ENCODE data around the gene C1RL. TPM values are rescaled to one million over a fixed set of nuclear protein-coding genes. Genes with fewer than 3 reads are reported as not detected.
A peak's percentile ranks its signal among the peaks of the same experiment; 100 is the strongest.

The C1RL gene
- 100 to 1,000 TPM in 1 of 2 donors, 10 to 100 TPM in 1; 67.5 to 188 TPM for total RNA-seq
- polyA plus RNA-seq: 100 to 1,000 TPM; 104 to 145 TPM

- H3K4me1 ChIP-seq (ENCODE audit: control insufficient read depth in 4 of 4, insufficient read depth in 4 of 4, low read length in 3 of 4): peaks cover 7 to 60% (median 40%) of the 10 kb centered on the region in 4 donors
These were observed at the start of gene C1RL for GRCh38 chr12:7108796-7109571. Gene C1RL (minus strand): TSS chr12:7109214. CDS start chr12:7109180, 34 bp downstream.

More at GRCh38 chr12:7108796-7109571, at the start of gene C1RL:
- Histone ChIP-seq H3K27me3 (ENCODE audit: control insufficient read depth in 4 of 4, insufficient read depth in 4 of 4, low read length in 3 of 4) (no peaks in the 10 kb centered on the region), H3K4me3 (ENCODE audit: low read depth in 1 of 3, low read length in 3 of 3) (peak within 1 kb of the TSS; percentile 75 to 90 (median 85)), H3K36me3 (ENCODE audit: control insufficient read depth in 4 of 4, insufficient read depth in 3 of 4, low read depth in 1 of 4, low read length in 3 of 4) (peaks cover 2 to 9% (median 2%) of the 10 kb centered on the region in 4 donors), H3K27ac (ENCODE audit: low read depth in 1 of 2, low read length in 2 of 2) (peak within 1 kb of the TSS; percentile 84 to 94), H3K9me3 (ENCODE audit: control insufficient read depth in 4 of 4, low read length in 3 of 4) (no peaks in the 10 kb centered on the region), H3K9ac (ENCODE audit: low read depth in 1 of 2, low read length in 2 of 2) (peak within 1 kb of the TSS; percentile 76 to 84)
- TF ChIP-seq SP1 (IDR thresholded peaks at IDR 0.05): peak; percentile 94
- peak; percentile 37 to 57 for TF ChIP-seq GABPA (IDR thresholded peaks at IDR 0.05 in 1 of 2, conservative IDR thresholded peaks at IDR 0.05 in 1 of 2)
- TF ChIP-seq REST (IDR thresholded peaks at IDR 0.05): peak; percentile 75
- TF ChIP-seq YY1 (IDR thresholded peaks at IDR 0.05): peak; percentile 63
- TF ChIP-seq CTCF (IDR thresholded peaks at IDR 0.05; ENCODE audit: low read depth, low read length, missing input control): peak; percentile 100
- TF ChIP-seq HNF4A (conservative IDR thresholded peaks at IDR 0.05): peak; percentile 82 to 85
- peak; percentile 74 for TF ChIP-seq TAF1 (conservative IDR thresholded peaks at IDR 0.05)
- TF ChIP-seq FOXA1 (IDR thresholded peaks at IDR 0.05): peak; percentile 53
- TF ChIP-seq MAX (IDR thresholded peaks at IDR 0.05): peak; percentile 91
- TF ChIP-seq EGR1 (IDR thresholded peaks at IDR 0.05; ENCODE audit: low read depth in 2 of 2): peak; percentile 77 to 78
- TF ChIP-seq ATF3 (IDR thresholded peaks at IDR 0.05): peak; percentile 64
- TF ChIP-seq HNF4G (IDR thresholded peaks at IDR 0.05): peak; percentile 60
- peak; percentile 33 to 63 for TF ChIP-seq JUND (IDR thresholded peaks at IDR 0.05)
- peak; percentile 7 for TF ChIP-seq FOXA2 (IDR thresholded peaks at IDR 0.05)
- peak; percentile 89 to 93 for TF ChIP-seq RAD21 (IDR thresholded peaks at IDR 0.05)
- peak; percentile 99 for TF ChIP-seq NR2F2 (IDR thresholded peaks at IDR 0.05)
- no peak for TF ChIP-seq ZBTB33 (IDR thresholded peaks at IDR 0.05)
- TF ChIP-seq RXRA (IDR thresholded peaks at IDR 0.05): peak; percentile 92 to 96
- WGBS: 6% methylated on average over 23 of the region's 23 CpGs
- DNase-seq (ENCODE audit: low spot score): peak; percentile 93
